HepG2 (cell line): ENCODE measurements around the gene TLN1.

Source experiments
- CENPX ChIP-seq: sonication (generic); formaldehyde crosslinking; IDR thresholded peaks from 2 replicates; pipeline ENCODE4 v1.9.0; 2021; ENCODE audit warnings: mild to moderate bottlenecking, missing genetic modification reagents, moderate library complexity
- CTCF ChIP-seq: sonication (generic); formaldehyde crosslinking; IDR thresholded peaks from 2 replicates; pipeline ENCODE4 v1.5.0; 2020; ENCODE audit warnings: mild to moderate bottlenecking, missing genetic modification reagents, moderate library complexity
- FOXA1 ChIP-seq, 2 experiments: fragments of 450-650 bp in 1 of 2; sonication (generic) in 1 of 2; formaldehyde crosslinking in 1 of 2; IDR thresholded peaks; 2 replicates each; pipeline versions ENCODE4 v1.4.0 to v1.6.1; 2016 to 2020; ENCODE audit warnings: missing genetic modification reagents in 1 of 2
- HCFC1 ChIP-seq: fragments of 150-350 bp; IDR thresholded peaks from 2 replicates; pipeline ENCODE4 v1.6.1; 2014; ENCODE audit warnings: low read depth, low read length
- NFE2L2 ChIP-seq: fragments of 150-350 bp; IDR thresholded peaks from 2 replicates; pipeline ENCODE4 v1.6.1; 2014; ENCODE audit warnings: low read length
- PHF5A ChIP-seq: IDR thresholded peaks from one replicate; pipeline ENCODE4 v1.6.1; 2018; ENCODE audit warnings: low read depth, missing genetic modification reagents; ENCODE audit not compliant: unreplicated experiment
- PRPF4 ChIP-seq: fragments of 200-400 bp; formaldehyde crosslinking; IDR thresholded peaks from 2 replicates; pipeline ENCODE4 v1.6.1; 2016; ENCODE audit warnings: low read length, low read depth; ENCODE audit not compliant: poor library complexity, severe bottlenecking
- SP2 ChIP-seq: sonication (generic); formaldehyde crosslinking; IDR thresholded peaks from 2 replicates; pipeline ENCODE4 v1.5.1; 2020; ENCODE audit warnings: mild to moderate bottlenecking, missing genetic modification reagents
- TCF12 ChIP-seq, 2 experiments: fragments of 450-650 bp in 1 of 2; sonication (generic) in 1 of 2; formaldehyde crosslinking in 1 of 2; IDR thresholded peaks; 2 replicates each; pipeline versions ENCODE4 v1.6.1 to v1.8.0; 2017 to 2022; ENCODE audit warnings: antibody characterized with exemption in 1 of 2, mild to moderate bottlenecking in 1 of 2, missing genetic modification reagents in 1 of 2, moderate library complexity in 1 of 2
- TOPORS ChIP-seq: sonication (generic); formaldehyde crosslinking; IDR thresholded peaks from 2 replicates; pipeline ENCODE4 v1.8.0; 2023; ENCODE audit warnings: mild to moderate bottlenecking, missing genetic modification reagents
- XRCC5 ChIP-seq: fragments of 200-400 bp; formaldehyde crosslinking; optimal IDR thresholded peaks from 2 replicates; pipeline ENCODE3; 2017; ENCODE audit warnings: mild to moderate bottlenecking, low read length
- ZNF274 ChIP-seq: sonication (generic); formaldehyde crosslinking; IDR thresholded peaks from 2 replicates; pipeline ENCODE4 v1.5.1; 2020; ENCODE audit warnings: mild to moderate bottlenecking, missing genetic modification reagents
- ZNF589 ChIP-seq: sonication (generic); formaldehyde crosslinking; conservative IDR thresholded peaks from 2 replicates; pipeline ENCODE4 v1.8.0; 2022; ENCODE audit warnings: mild to moderate bottlenecking, moderate library complexity, missing genetic modification reagents
- TF ChIP-seq, protein P1 (sequence below): sonication (generic); formaldehyde crosslinking; IDR thresholded peaks from 2 replicates; pipeline ENCODE4 v1.4.0; 2020; ENCODE audit warnings: missing genetic modification reagents

GRCh38 chr9:35688558-35689541 lies 43.1 kb downstream of the TLN1 start:
- TF ChIP-seq PHF5A (no peak), ZNF274 (CRISPR knock-in tag) (no peak), PRPF4 (no peak), XRCC5 (no peak), NFE2L2 (no peak), CENPX (CRISPR knock-in tag) (no peak), FOXA1 (IDR thresholded peaks at IDR 0.05) (no peak), FOXA1 (CRISPR knock-in tag; IDR thresholded peaks at IDR 0.05) (no peak), TCF12 (IDR thresholded peaks at IDR 0.05) (no peak), TCF12 (CRISPR knock-in tag; IDR thresholded peaks at IDR 0.05) (no peak), SP2 (CRISPR knock-in tag) (no peak), TOPORS (CRISPR knock-in tag) (no peak), HCFC1 (no peak), CTCF (CRISPR knock-in tag) (no peak), ZNF589 (CRISPR knock-in tag) (no peak)
- TF ChIP-seq, protein P1, sequence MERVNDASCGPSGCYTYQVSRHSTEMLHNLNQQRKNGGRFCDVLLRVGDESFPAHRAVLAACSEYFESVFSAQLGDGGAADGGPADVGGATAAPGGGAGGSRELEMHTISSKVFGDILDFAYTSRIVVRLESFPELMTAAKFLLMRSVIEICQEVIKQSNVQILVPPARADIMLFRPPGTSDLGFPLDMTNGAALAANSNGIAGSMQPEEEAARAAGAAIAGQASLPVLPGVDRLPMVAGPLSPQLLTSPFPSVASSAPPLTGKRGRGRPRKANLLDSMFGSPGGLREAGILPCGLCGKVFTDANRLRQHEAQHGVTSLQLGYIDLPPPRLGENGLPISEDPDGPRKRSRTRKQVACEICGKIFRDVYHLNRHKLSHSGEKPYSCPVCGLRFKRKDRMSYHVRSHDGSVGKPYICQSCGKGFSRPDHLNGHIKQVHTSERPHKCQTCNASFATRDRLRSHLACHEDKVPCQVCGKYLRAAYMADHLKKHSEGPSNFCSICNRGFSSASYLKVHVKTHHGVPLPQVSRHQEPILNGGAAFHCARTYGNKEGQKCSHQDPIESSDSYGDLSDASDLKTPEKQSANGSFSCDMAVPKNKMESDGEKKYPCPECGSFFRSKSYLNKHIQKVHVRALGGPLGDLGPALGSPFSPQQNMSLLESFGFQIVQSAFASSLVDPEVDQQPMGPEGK (CRISPR knock-in tag), result no peak
